GM21360 (cell line): Measurements from ENCODE around the gene PPCDC.

Experiments
- ATAC-seq: cut with Tn5 transposase; IDR thresholded peaks from one replicate; pipeline ENCODE4 v1.9.1; 2021; ENCODE audit warnings: mild to moderate bottlenecking, moderate library complexity; ENCODE audit not compliant: unreplicated experiment

Gene PPCDC

GRCh38 chr15:75043509-75044257 is 20.3 kb downstream of the PPCDC start:
- peak; percentile 27 for ATAC-seq

- no peak for ATAC-seq
These were observed 21.0 kb downstream of the PPCDC start for GRCh38 chr15:75044258-75044878.

- no peak for ATAC-seq
These were observed 22.1 kb downstream of the PPCDC start for GRCh38 chr15:75045332-75046015.

GRCh38 chr15:75048394-75048793 is 25.0 kb downstream of the PPCDC start:
- no peak for ATAC-seq

- ATAC-seq, result no peak
These were observed 26.0 kb downstream of the PPCDC start for GRCh38 chr15:75049392-75049791.

- ATAC-seq, result no peak
These were observed 26.9 kb downstream of the PPCDC start for GRCh38 chr15:75050283-75050682.

GRCh38 chr15:75051191-75051608 is 27.8 kb downstream of the PPCDC start:
- ATAC-seq, result no peak

GRCh38 chr15:75051711-75052110 is 28.3 kb downstream of the PPCDC start:
- no peak for ATAC-seq

- no peak for ATAC-seq
These were observed 29.8 kb downstream of the PPCDC start for GRCh38 chr15:75052972-75053747.

- no peak for ATAC-seq
These were observed 30.3 kb downstream of the PPCDC start for GRCh38 chr15:75053748-75054125.

- ATAC-seq, result no peak
These were observed 30.9 kb downstream of the PPCDC start for GRCh38 chr15:75054172-75054897.

GRCh38 chr15:75056036-75056435 is 32.6 kb downstream of the PPCDC start:
- ATAC-seq, result no peak

- ATAC-seq, result no peak
These were observed 34.9 kb downstream of the PPCDC start for GRCh38 chr15:75058127-75058905.

- no peak for ATAC-seq
These were observed 36.2 kb downstream of the PPCDC start for GRCh38 chr15:75059607-75060006.

GRCh38 chr15:75061272-75061671 is 37.9 kb downstream of the PPCDC start:
- no peak for ATAC-seq

- no peak for ATAC-seq
These were observed 39.3 kb downstream of the PPCDC start for GRCh38 chr15:75062706-75063105.

GRCh38 chr15:75063338-75063737 is 39.9 kb downstream of the PPCDC start:
- ATAC-seq, result no peak

GRCh38 chr15:75063889-75064288 is 40.5 kb downstream of the PPCDC start:
- no peak for ATAC-seq

- no peak for ATAC-seq
These were observed 41.5 kb downstream of the PPCDC start for GRCh38 chr15:75064846-75065245.

GRCh38 chr15:75065467-75065850 is 42.1 kb downstream of the PPCDC start:
- ATAC-seq, result no peak
